Ishikawa (cell line): Measurements from ENCODE around the gene PIGA.

Experiments used
- CEBPB ChIP-seq: IDR thresholded peaks from 2 replicates; pipeline ENCODE4 v1.6.1; 2012
- EP300 ChIP-seq: IDR thresholded peaks from 2 replicates; pipeline ENCODE4 v1.6.1; 2012; ENCODE audit warnings: borderline replicate concordance
- NFIC ChIP-seq: IDR thresholded peaks from 2 replicates; pipeline ENCODE4 v1.6.1; 2012
- RAD21 ChIP-seq: IDR thresholded peaks from 2 replicates; pipeline ENCODE4 v1.6.1; 2012; ENCODE audit warnings: low read depth
- TAF1 ChIP-seq: IDR thresholded peaks from 2 replicates; pipeline ENCODE4 v1.6.1; 2012; ENCODE audit warnings: low read depth, mild to moderate bottlenecking
- TF ChIP-seq, protein P1 (sequence below): IDR thresholded peaks from 2 replicates; pipeline ENCODE4 v1.6.1; 2012
- TF ChIP-seq, protein P2 (sequence below): IDR thresholded peaks from 2 replicates; pipeline ENCODE4 v1.6.1; 2012
- TF ChIP-seq, protein P3 (sequence below): IDR thresholded peaks from 2 replicates; pipeline ENCODE4 v1.6.1; 2012; ENCODE audit warnings: low read depth, mild to moderate bottlenecking

DNA sequence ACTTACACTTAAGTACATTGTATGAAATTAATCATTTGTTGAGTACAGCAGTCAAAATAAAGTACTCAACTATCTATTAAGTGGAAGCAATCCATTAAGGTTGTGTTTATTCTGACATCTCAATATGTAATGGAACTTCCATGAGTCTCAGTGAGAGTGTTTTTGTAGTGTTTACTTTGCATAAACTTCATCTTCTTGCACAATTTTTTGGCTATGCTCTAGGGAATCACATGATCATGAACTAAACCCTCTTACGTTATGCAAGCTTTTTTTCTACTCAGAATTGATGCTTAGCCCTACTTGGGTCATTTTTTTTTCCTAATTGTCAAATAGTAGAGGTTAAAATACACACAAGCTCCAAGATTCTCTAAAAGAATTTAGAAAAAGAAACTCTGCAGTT, 21.1 kb upstream of the PIGA start:
- TF ChIP-seq RAD21 (no peak), EP300 (no peak), NFIC (no peak), CEBPB (no peak), TAF1 (no peak)
- TF ChIP-seq, protein P1, sequence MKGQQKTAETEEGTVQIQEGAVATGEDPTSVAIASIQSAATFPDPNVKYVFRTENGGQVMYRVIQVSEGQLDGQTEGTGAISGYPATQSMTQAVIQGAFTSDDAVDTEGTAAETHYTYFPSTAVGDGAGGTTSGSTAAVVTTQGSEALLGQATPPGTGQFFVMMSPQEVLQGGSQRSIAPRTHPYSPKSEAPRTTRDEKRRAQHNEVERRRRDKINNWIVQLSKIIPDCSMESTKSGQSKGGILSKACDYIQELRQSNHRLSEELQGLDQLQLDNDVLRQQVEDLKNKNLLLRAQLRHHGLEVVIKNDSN = no peak
- TF ChIP-seq, protein P2, sequence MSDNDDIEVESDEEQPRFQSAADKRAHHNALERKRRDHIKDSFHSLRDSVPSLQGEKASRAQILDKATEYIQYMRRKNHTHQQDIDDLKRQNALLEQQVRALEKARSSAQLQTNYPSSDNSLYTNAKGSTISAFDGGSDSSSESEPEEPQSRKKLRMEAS = no peak
- TF ChIP-seq, protein P3, sequence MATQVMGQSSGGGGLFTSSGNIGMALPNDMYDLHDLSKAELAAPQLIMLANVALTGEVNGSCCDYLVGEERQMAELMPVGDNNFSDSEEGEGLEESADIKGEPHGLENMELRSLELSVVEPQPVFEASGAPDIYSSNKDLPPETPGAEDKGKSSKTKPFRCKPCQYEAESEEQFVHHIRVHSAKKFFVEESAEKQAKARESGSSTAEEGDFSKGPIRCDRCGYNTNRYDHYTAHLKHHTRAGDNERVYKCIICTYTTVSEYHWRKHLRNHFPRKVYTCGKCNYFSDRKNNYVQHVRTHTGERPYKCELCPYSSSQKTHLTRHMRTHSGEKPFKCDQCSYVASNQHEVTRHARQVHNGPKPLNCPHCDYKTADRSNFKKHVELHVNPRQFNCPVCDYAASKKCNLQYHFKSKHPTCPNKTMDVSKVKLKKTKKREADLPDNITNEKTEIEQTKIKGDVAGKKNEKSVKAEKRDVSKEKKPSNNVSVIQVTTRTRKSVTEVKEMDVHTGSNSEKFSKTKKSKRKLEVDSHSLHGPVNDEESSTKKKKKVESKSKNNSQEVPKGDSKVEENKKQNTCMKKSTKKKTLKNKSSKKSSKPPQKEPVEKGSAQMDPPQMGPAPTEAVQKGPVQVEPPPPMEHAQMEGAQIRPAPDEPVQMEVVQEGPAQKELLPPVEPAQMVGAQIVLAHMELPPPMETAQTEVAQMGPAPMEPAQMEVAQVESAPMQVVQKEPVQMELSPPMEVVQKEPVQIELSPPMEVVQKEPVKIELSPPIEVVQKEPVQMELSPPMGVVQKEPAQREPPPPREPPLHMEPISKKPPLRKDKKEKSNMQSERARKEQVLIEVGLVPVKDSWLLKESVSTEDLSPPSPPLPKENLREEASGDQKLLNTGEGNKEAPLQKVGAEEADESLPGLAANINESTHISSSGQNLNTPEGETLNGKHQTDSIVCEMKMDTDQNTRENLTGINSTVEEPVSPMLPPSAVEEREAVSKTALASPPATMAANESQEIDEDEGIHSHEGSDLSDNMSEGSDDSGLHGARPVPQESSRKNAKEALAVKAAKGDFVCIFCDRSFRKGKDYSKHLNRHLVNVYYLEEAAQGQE = no peak
